ENCODE data around the gene SPINK8. TPM values are rescaled to one million over a fixed set of nuclear protein-coding genes. Genes with fewer than 3 reads are reported as not detected.
A peak's percentile ranks its signal among the peaks of the same experiment; 100 is the strongest.
"Not testable (repeated sequence)": the region's sequence is repeated elsewhere in the genome, so short reads cannot be mapped to it uniquely, and the experiment has no call there.

SPINK8 gene
- total RNA-seq, result not detected
- not detected for polyA plus RNA-seq

DNA sequence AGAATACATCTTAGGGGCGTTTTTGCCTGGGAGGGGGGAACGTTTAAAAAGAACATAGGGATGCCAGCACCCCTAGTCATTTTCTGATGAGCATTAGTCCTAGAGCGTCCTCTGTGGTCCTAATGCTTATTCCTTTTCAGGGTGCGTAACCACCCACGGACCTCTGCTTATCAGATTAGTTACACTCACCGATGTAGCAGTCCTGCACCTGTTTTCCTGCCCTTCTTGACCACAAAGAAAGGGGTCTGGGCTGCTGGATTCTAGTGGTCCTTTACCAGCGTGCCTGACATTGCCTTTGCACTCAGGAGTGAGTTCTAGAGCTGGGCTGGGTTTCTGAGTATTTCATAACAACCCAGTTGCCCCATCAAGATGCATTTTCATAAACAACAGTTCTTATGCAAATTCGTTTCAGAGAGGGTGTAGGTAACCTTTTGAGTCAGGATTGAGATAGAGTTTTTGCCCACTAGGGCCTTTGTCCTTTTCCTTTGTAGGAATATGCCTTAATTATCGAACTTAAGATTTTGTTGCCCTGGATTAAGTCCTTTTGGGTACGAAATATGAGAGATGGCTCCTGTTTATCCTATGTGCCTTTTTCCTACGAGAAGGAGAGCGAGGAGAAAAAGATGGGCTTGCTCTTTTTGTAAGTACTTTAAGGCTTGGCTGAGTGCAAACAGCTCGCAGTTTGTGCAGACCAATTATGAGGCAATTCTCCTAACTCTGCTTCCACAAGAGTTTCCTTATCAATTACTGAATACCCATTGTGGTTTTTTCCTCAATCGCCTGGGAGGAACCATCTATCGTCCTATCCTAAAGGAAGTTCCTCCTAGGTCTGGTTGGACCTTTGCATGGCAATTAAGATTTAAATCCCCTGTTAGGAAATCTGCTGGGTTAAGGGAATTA lies at the start of gene SPINK8:
Gene SPINK8, minus strand, starts transcription at position 316 of the 900 bp plus-strand sequence. CDS start 5,320 bp downstream, outside the sequence.
- FAIRE-seq; ATAC-seq; H3K36me3 ChIP-seq; H3K27me3 ChIP-seq; H3K4me3 ChIP-seq; intact Hi-C loops (cut with DNase I); H3K27ac ChIP-seq; H3K9me3 ChIP-seq; DNase-seq; H3K4me1 ChIP-seq: not testable (repeated sequence)
- WGBS, 2 donors, result 77 to 82% methylated on average over 15 of the region's 15 CpGs

- Histone ChIP-seq H3K9me3 (no peaks in the 10 kb centered on the region), H3K4me1 (peaks cover 0 to 30% (median 8%) of the 10 kb centered on the region in 3 donors), H3K27me3 (no peaks in the 10 kb centered on the region), H3K4me3 (peak overlapping the region in 3 of 4 donors; percentile 2 to 34 (median 21)), H3K36me3 (no peaks in the 10 kb centered on the region), H3K27ac (peak overlapping the region; percentile 63 to 82 (median 80))
- TF ChIP-seq, protein P1, sequence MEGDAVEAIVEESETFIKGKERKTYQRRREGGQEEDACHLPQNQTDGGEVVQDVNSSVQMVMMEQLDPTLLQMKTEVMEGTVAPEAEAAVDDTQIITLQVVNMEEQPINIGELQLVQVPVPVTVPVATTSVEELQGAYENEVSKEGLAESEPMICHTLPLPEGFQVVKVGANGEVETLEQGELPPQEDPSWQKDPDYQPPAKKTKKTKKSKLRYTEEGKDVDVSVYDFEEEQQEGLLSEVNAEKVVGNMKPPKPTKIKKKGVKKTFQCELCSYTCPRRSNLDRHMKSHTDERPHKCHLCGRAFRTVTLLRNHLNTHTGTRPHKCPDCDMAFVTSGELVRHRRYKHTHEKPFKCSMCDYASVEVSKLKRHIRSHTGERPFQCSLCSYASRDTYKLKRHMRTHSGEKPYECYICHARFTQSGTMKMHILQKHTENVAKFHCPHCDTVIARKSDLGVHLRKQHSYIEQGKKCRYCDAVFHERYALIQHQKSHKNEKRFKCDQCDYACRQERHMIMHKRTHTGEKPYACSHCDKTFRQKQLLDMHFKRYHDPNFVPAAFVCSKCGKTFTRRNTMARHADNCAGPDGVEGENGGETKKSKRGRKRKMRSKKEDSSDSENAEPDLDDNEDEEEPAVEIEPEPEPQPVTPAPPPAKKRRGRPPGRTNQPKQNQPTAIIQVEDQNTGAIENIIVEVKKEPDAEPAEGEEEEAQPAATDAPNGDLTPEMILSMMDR (IDR thresholded peaks at IDR 0.05), result no peak
- intact Hi-C loops (cut with DNase I), result no loop called here
- peak; percentile 12 to 46 (median 24) for ATAC-seq
- WGBS, 2 donors, result 30% methylated on average over 5 of the region's 5 CpGs
- no peak for DNase-seq
- FAIRE-seq, result no peak
These were observed 39.5 kb upstream of the SPINK8 start for GRCh38 chr3:48372862-48373435.

- 38 to 43% methylated on average over 7 of the region's 7 CpGs for WGBS, 2 donors
- Histone ChIP-seq H3K9me3 (no peaks in the 10 kb centered on the region), H3K27me3 (no peaks in the 10 kb centered on the region), H3K27ac (peak overlapping the region; percentile 63 to 82 (median 80)), H3K36me3 (no peaks in the 10 kb centered on the region), H3K4me3 (peak overlapping the region in 3 of 4 donors; percentile 2 to 34 (median 21)), H3K4me1 (peaks cover 4 to 36% (median 9%) of the 10 kb centered on the region in 3 donors)
- peak in 4 of 6 donors; percentile 40 to 65 (median 56) for DNase-seq
- ATAC-seq, result peak; percentile 54 to 70 (median 66)
- TF ChIP-seq, protein P1 (IDR thresholded peaks at IDR 0.05), result no peak
- no peak for FAIRE-seq
- intact Hi-C loops (cut with DNase I), result no loop called here
These were observed 38.9 kb upstream of the SPINK8 start for GRCh38 chr3:48372377-48372770.

GRCh38 chr3:48371651-48372376 lies 38.4 kb upstream of the SPINK8 start, which contains the start of gene FBXW12:
TSS of gene FBXW12 (plus strand) at chr3:48372219. CDS start at chr3:48372768, 549 bp downstream.
- peak; percentile 74 to 90 (median 84) for DNase-seq
- Histone ChIP-seq H3K4me3 (peak within 1 kb of the TSS in 3 of 4 donors; percentile 2 to 34 (median 21)), H3K27ac (peak within 1 kb of the TSS; percentile 63 to 82 (median 80)), H3K36me3 (no peaks in the 10 kb centered on the region), H3K4me1 (peaks cover 8 to 39% (median 13%) of the 10 kb centered on the region in 3 donors), H3K27me3 (no peaks in the 10 kb centered on the region), H3K9me3 (no peaks in the 10 kb centered on the region)
- peak; percentile 71 to 87 (median 83) for ATAC-seq
- WGBS, 2 donors, result 38 to 39% methylated on average over 11 of the region's 11 CpGs
- TF ChIP-seq, protein P1 (IDR thresholded peaks at IDR 0.05), result no peak
- FAIRE-seq, result no peak
- intact Hi-C loops (cut with DNase I), result no loop called here

DNA sequence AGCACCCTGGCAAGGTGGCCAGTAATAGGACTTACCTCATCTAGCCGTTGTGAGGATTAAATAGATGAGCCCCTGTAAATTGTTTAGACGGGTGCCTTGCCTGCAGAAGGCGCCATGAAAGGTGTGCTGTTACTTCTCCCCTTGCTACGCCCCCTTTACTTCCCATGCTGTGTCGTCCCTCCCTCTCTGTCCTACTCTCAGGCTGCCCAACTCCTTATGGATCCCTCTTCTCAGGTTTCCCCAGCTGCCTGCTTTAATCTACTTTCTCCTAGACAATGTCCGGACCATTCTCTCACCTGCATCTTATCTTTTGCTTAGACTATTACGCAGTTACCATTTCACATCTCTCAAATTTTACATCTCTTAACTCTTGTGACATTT lies 36.9 kb upstream of the SPINK8 start:
- no peak overlapping the region for H3K27ac ChIP-seq
- intact Hi-C loops (cut with DNase I), result no loop called here
- WGBS, 2 donors, result 69 to 70% methylated on average over 7 of the region's 7 CpGs
- TF ChIP-seq, protein P1 (IDR thresholded peaks at IDR 0.05), result no peak
- H3K9me3 ChIP-seq, result no peaks in the 10 kb centered on the region
- DNase-seq (no peak), ATAC-seq (no peak), FAIRE-seq (no peak)
- no peaks in the 10 kb centered on the region for H3K36me3 ChIP-seq
- no peak overlapping the region for H3K4me3 ChIP-seq
- H3K27me3 ChIP-seq, result no peaks in the 10 kb centered on the region
- H3K4me1 ChIP-seq, result peaks cover 8 to 39% (median 13%) of the 10 kb centered on the region in 3 donors
